ENCODE measurements around the gene NCAPH2.
A peak's percentile ranks its signal among the peaks of the same experiment; 100 is the strongest.

Gene NCAPH2

DNA sequence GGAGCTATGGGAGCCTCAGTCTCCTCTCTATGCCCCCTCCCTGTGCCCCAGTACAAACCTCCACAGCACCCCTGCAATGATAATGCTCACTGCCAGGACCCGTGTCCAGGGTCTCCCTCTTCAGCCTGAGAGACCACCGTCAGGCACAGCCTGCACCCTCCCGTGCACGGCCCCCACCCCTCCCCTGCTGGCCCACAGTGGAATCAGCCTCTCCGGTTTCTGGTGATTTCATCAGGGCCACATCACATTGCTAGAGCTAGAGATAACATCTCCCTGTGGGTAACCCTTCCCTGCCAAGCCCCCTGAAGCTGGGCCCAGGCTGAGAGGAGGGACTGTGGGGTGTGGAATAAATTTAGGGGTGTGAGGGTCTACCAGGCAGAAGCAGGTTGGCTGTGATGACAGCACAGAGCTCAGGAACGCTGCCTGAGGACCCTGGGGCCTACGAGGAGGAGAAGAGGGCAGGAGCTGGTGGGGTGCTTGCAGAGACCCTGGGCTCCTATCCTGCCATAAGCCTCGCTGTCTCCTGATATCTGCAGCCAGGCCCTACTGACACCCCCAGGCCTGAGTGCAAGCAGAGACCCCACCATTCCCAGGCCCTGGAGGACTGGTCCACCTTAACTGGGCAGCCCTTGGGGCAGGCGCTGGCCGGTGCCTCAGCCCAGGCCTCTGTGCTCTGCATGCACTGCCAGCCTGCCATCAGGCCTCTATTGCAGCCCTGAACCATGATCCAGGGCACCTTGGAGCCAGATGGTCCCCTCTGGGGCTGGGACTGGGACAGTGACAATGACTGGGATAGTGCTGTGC is 37.7 kb downstream of the NCAPH2 start, which contains the start of gene KLHDC7B (continued):
- TF ChIP-seq, protein P1, sequence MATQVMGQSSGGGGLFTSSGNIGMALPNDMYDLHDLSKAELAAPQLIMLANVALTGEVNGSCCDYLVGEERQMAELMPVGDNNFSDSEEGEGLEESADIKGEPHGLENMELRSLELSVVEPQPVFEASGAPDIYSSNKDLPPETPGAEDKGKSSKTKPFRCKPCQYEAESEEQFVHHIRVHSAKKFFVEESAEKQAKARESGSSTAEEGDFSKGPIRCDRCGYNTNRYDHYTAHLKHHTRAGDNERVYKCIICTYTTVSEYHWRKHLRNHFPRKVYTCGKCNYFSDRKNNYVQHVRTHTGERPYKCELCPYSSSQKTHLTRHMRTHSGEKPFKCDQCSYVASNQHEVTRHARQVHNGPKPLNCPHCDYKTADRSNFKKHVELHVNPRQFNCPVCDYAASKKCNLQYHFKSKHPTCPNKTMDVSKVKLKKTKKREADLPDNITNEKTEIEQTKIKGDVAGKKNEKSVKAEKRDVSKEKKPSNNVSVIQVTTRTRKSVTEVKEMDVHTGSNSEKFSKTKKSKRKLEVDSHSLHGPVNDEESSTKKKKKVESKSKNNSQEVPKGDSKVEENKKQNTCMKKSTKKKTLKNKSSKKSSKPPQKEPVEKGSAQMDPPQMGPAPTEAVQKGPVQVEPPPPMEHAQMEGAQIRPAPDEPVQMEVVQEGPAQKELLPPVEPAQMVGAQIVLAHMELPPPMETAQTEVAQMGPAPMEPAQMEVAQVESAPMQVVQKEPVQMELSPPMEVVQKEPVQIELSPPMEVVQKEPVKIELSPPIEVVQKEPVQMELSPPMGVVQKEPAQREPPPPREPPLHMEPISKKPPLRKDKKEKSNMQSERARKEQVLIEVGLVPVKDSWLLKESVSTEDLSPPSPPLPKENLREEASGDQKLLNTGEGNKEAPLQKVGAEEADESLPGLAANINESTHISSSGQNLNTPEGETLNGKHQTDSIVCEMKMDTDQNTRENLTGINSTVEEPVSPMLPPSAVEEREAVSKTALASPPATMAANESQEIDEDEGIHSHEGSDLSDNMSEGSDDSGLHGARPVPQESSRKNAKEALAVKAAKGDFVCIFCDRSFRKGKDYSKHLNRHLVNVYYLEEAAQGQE (tag by site-specific recombination; IDR thresholded peaks at IDR 0.05): no peak
- TF ChIP-seq ZNF10 (tag by site-specific recombination; IDR thresholded peaks at IDR 0.05): no peak
- TF ChIP-seq ZBTB20 (tag by site-specific recombination; IDR thresholded peaks at IDR 0.05): peak; percentile 52; the same call in 1 of the 2 replicates
- no peak for TF ChIP-seq MEIS1 (CRISPR knock-in tag; IDR thresholded peaks at IDR 0.05; ENCODE audit: borderline replicate concordance)
- no peak for TF ChIP-seq OVOL3 (tag by site-specific recombination; IDR thresholded peaks at IDR 0.05)
- TF ChIP-seq ZBTB8A (tag by site-specific recombination; IDR thresholded peaks at IDR 0.05): 0 out of 2 replicates have a peak, but pooled peaks have one; percentile 36
- TF ChIP-seq REPIN1 (tag by site-specific recombination; IDR thresholded peaks at IDR 0.05; ENCODE audit: low read depth): no peak
- TF ChIP-seq, protein P2, sequence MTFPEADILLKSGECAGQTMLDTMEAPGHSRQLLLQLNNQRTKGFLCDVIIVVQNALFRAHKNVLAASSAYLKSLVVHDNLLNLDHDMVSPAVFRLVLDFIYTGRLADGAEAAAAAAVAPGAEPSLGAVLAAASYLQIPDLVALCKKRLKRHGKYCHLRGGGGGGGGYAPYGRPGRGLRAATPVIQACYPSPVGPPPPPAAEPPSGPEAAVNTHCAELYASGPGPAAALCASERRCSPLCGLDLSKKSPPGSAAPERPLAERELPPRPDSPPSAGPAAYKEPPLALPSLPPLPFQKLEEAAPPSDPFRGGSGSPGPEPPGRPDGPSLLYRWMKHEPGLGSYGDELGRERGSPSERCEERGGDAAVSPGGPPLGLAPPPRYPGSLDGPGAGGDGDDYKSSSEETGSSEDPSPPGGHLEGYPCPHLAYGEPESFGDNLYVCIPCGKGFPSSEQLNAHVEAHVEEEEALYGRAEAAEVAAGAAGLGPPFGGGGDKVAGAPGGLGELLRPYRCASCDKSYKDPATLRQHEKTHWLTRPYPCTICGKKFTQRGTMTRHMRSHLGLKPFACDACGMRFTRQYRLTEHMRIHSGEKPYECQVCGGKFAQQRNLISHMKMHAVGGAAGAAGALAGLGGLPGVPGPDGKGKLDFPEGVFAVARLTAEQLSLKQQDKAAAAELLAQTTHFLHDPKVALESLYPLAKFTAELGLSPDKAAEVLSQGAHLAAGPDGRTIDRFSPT (tag by site-specific recombination; IDR thresholded peaks at IDR 0.05): 0 out of 2 replicates have a peak, but pooled peaks have one; percentile 59
- TF ChIP-seq SETDB1 (IDR thresholded peaks at IDR 0.05; ENCODE audit: insufficient read length, low read length): no peak
- TF ChIP-seq, protein P3, sequence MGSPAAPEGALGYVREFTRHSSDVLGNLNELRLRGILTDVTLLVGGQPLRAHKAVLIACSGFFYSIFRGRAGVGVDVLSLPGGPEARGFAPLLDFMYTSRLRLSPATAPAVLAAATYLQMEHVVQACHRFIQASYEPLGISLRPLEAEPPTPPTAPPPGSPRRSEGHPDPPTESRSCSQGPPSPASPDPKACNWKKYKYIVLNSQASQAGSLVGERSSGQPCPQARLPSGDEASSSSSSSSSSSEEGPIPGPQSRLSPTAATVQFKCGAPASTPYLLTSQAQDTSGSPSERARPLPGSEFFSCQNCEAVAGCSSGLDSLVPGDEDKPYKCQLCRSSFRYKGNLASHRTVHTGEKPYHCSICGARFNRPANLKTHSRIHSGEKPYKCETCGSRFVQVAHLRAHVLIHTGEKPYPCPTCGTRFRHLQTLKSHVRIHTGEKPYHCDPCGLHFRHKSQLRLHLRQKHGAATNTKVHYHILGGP (tag by site-specific recombination; IDR thresholded peaks at IDR 0.05): no peak
- TF ChIP-seq, protein P4, sequence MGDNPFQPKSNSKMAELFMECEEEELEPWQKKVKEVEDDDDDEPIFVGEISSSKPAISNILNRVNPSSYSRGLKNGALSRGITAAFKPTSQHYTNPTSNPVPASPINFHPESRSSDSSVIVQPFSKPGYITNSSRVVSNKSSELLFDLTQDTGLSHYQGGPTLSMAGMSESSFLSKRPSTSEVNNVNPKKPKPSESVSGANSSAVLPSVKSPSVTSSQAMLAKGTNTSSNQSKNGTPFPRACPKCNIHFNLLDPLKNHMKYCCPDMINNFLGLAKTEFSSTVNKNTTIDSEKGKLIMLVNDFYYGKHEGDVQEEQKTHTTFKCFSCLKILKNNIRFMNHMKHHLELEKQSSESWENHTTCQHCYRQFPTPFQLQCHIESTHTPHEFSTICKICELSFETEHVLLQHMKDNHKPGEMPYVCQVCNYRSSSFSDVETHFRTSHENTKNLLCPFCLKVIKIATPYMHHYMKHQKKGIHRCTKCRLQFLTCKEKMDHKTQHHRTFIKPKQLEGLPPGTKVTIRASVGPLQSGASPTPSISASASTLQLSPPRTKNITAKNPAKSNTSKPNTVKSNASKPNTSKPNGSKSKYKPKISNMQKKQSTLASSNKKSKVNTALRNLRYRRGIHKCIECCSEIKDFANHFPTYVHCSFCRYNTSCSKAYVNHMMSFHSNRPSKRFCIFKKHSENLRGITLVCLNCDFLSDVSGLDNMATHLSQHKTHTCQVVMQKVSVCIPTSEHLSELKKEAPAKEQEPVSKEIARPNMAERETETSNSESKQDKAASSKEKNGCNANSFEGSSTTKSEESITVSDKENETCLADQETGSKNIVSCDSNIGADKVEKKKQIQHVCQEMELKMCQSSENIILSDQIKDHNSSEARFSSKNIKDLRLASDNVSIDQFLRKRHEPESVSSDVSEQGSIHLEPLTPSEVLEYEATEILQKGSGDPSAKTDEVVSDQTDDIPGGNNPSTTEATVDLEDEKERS (tag by site-specific recombination; IDR thresholded peaks at IDR 0.05): no peak
- no peak for TF ChIP-seq FEZF1 (tag by site-specific recombination; IDR thresholded peaks at IDR 0.05)
- TF ChIP-seq ZSCAN16 (tag by site-specific recombination; IDR thresholded peaks at IDR 0.05): no peak
- peak; percentile 56; the same call in 1 of the 2 replicates for TF ChIP-seq GLIS1 (tag by site-specific recombination; IDR thresholded peaks at IDR 0.05)
- TF ChIP-seq, protein P5, sequence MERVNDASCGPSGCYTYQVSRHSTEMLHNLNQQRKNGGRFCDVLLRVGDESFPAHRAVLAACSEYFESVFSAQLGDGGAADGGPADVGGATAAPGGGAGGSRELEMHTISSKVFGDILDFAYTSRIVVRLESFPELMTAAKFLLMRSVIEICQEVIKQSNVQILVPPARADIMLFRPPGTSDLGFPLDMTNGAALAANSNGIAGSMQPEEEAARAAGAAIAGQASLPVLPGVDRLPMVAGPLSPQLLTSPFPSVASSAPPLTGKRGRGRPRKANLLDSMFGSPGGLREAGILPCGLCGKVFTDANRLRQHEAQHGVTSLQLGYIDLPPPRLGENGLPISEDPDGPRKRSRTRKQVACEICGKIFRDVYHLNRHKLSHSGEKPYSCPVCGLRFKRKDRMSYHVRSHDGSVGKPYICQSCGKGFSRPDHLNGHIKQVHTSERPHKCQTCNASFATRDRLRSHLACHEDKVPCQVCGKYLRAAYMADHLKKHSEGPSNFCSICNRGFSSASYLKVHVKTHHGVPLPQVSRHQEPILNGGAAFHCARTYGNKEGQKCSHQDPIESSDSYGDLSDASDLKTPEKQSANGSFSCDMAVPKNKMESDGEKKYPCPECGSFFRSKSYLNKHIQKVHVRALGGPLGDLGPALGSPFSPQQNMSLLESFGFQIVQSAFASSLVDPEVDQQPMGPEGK (tag by site-specific recombination; IDR thresholded peaks at IDR 0.05): peak; percentile 94
